ENCODE measurements around the gene RNPEPL1.

GRCh38 chr2:240529344-240529999, 38.8 kb upstream of the RNPEPL1 start:
- no peak for TF ChIP-seq CTCF (IDR thresholded peaks at IDR 0.05; ENCODE audit: low read depth, low read length)
- no peak for TF ChIP-seq POLR2A (IDR thresholded peaks at IDR 0.05; ENCODE audit: extremely low read depth, insufficient read length)
- TF ChIP-seq MAX (IDR thresholded peaks at IDR 0.05; ENCODE audit: low read depth, low read length): no peak
- no peak for TF ChIP-seq MYC (IDR thresholded peaks at IDR 0.05; ENCODE audit: low read depth, low read length)

Measured in NB4 (cell line).